Endothelial cell of umbilical vein (primary cell): ENCODE measurements around the gene LOXHD1. TPM values are rescaled to one million over a fixed set of nuclear protein-coding genes. Genes with fewer than 3 reads are reported as not detected.

ENCODE experiments used
- BruUV-seq: library from RNA; stranded (reverse); fragments of 400-500 nt; replicated peaks from 2 replicates; lab custom pipeline; 2021; lab: Mats Ljungman, UMichigan
- CTCF ChIA-PET: fragments of 300-600, 350-600 bp; sonication (Branson Sonifier 250); formaldehyde crosslinking; loops from one replicate; lab custom pipeline; 2021; ENCODE audit warnings: antibody characterized with exemption, inconsistent platforms; lab: Charles Lee
- POLR2A ChIA-PET: fragments of 300-600, 350-600 bp; sonication (Branson Sonifier 250); formaldehyde crosslinking; loops from one replicate; lab custom pipeline; 2021; ENCODE audit warnings: antibody characterized with exemption, inconsistent platforms; lab: Charles Lee
- DNase-seq: peaks from one replicate; pipeline ENCODE4 v3.0.0-alpha.2; 2011; ENCODE audit warnings: low read depth, low spot score
- FAIRE-seq: peaks from 2 replicates; lab custom pipeline; 2011; peaks lifted over from hg19 to GRCh38; lab: Jason Lieb, UNC
- H2AFZ ChIP-seq: 2 replicates; pipeline ENCODE4 v1.6.0; 2012; ENCODE audit warnings: low read depth, low read length, control low read depth, inconsistent platforms
- H3K27ac ChIP-seq: 2 replicates; pipeline ENCODE4 v1.5.1; 2011; ENCODE audit warnings: low read depth, mild to moderate bottlenecking, control low read depth, low read length, moderate library complexity; ENCODE audit not compliant: insufficient read depth
- H3K27me3 ChIP-seq, 2 experiments: 2 replicates each; pipeline versions ENCODE4 v1.6.0 to v1.6.1; 2011; ENCODE audit warnings: low read length in 2 of 2, mixed read lengths in 1 of 2; ENCODE audit not compliant: control insufficient read depth in 2 of 2, insufficient read depth in 2 of 2
- H3K36me3 ChIP-seq, 2 experiments: 2 replicates in 1 of 2; 3 replicates in 1 of 2; pipeline ENCODE4 v1.5.1; 2011; ENCODE audit warnings: low read length in 2 of 2, mild to moderate bottlenecking in 1 of 2, moderate library complexity in 1 of 2; ENCODE audit not compliant: control insufficient read depth in 2 of 2, insufficient read depth in 2 of 2; ENCODE audit errors: extremely low read depth in 1 of 2
- H3K4me1 ChIP-seq: 3 replicates; pipeline ENCODE4 v1.5.1; 2011; ENCODE audit warnings: mild to moderate bottlenecking, low read length; ENCODE audit not compliant: control insufficient read depth, insufficient read depth; ENCODE audit errors: extremely low read depth
- H3K4me2 ChIP-seq: 2 replicates; pipeline ENCODE4 v1.6.1; 2011; ENCODE audit warnings: low read length, control low read depth, mixed read lengths; ENCODE audit not compliant: insufficient read depth
- H3K4me3 ChIP-seq, 3 experiments: fragments of 200-600 bp in 1 of 3; sonication (generic), shearing (Covaris generic) in 1 of 3; replicated peaks in 1 of 3; 2 replicates each; pipeline ENCODE4 v1.5.1; 2011 to 2016; ENCODE audit warnings: control low read depth in 3 of 3, low read length in 3 of 3, mild to moderate bottlenecking in 2 of 3, inconsistent platforms in 1 of 3, low read depth in 1 of 3, moderate library complexity in 1 of 3; ENCODE audit not compliant: insufficient read depth in 1 of 3
- H3K79me2 ChIP-seq: 2 replicates; pipeline ENCODE4 v1.6.0; 2012; ENCODE audit warnings: low read length, inconsistent platforms; ENCODE audit not compliant: control insufficient read depth, insufficient read depth
- H3K9ac ChIP-seq: replicated peaks from 2 replicates; pipeline ENCODE3; 2011; ENCODE audit warnings: low read length, control low read depth; ENCODE audit not compliant: insufficient read depth; ENCODE audit errors: extremely low read depth
- H3K9me1 ChIP-seq: replicated peaks from 3 replicates; pipeline ENCODE4 v1.6.0; 2011; ENCODE audit warnings: mild to moderate bottlenecking, low read length; ENCODE audit not compliant: control insufficient read depth, insufficient read depth; ENCODE audit errors: extremely low read depth
- H3K9me3 ChIP-seq: replicated peaks from 2 replicates; pipeline ENCODE4 v1.5.1; 2012; ENCODE audit warnings: low read length, inconsistent platforms; ENCODE audit not compliant: control insufficient read depth, insufficient read depth
- H4K20me1 ChIP-seq: replicated peaks from 2 replicates; pipeline ENCODE3; 2011; ENCODE audit warnings: mild to moderate bottlenecking, low read length; ENCODE audit not compliant: control insufficient read depth, insufficient read depth; ENCODE audit errors: extremely low read depth
- CTCF ChIP-seq, 2 donors: IDR thresholded peaks; 1 replicate in 1 of 2; 2 replicates in 1 of 2; pipeline ENCODE4 v1.5.1; 2011; ENCODE audit warnings: low read length in 2 of 2, mild to moderate bottlenecking in 2 of 2, moderate library complexity in 2 of 2, control low read depth in 1 of 2, inconsistent platforms in 1 of 2, low read depth in 1 of 2; ENCODE audit not compliant: insufficient read depth in 1 of 2; ENCODE audit errors: extremely low read depth in 1 of 2
- EZH2 ChIP-seq: IDR thresholded peaks from 2 replicates; pipeline ENCODE4 v1.6.1; 2012; ENCODE audit warnings: borderline replicate concordance, low read depth, mild to moderate bottlenecking, moderate library complexity, low read length, inconsistent platforms; ENCODE audit not compliant: severe bottlenecking
- FOS ChIP-seq: IDR thresholded peaks from 2 replicates; pipeline ENCODE4 v1.6.1; 2011; ENCODE audit warnings: mild to moderate bottlenecking, low read length, moderate library complexity, borderline replicate concordance; ENCODE audit not compliant: insufficient read depth
- GATA2 ChIP-seq: IDR thresholded peaks from 2 replicates; pipeline ENCODE4 v1.7.0; 2011; ENCODE audit warnings: low read depth, mild to moderate bottlenecking, moderate library complexity, mixed read lengths, low read length; ENCODE audit not compliant: insufficient read length, insufficient read depth
- JUN ChIP-seq: IDR thresholded peaks from 2 replicates; pipeline ENCODE4 v1.6.1; 2011; ENCODE audit warnings: borderline replicate concordance, low read depth; ENCODE audit not compliant: insufficient read length, insufficient read depth
- MAX ChIP-seq: IDR thresholded peaks from 2 replicates; pipeline ENCODE4 v1.6.1; 2011; ENCODE audit not compliant: insufficient read depth, insufficient read length
- MYC ChIP-seq: IDR thresholded peaks from one replicate; pipeline ENCODE4 v1.6.1; 2011; ENCODE audit warnings: mild to moderate bottlenecking, low read depth, low read length
- POLR2A ChIP-seq: IDR thresholded peaks from 2 replicates; pipeline ENCODE4 v1.6.1; 2012; ENCODE audit warnings: low read depth, mild to moderate bottlenecking, control low read depth, low read length
- POLR2AphosphoS5 ChIP-seq: IDR thresholded peaks from 2 replicates; pipeline ENCODE4 v1.6.1; 2012; ENCODE audit warnings: low read depth, mild to moderate bottlenecking, control low read depth, low read length, moderate library complexity; ENCODE audit not compliant: insufficient read depth
- dilution Hi-C: fragments of 300-500 bp; cut with MboI; formaldehyde crosslinking; loops from one replicate; pipeline ENCODE4 v1.15.0; 2019; ENCODE audit warnings: low sequenced_read_pairs; ENCODE audit not compliant: extremely low pct_ligation_motif_present
- intact Hi-C: fragments of 100-400 bp; cut with micrococcal nuclease; formaldehyde crosslinking; loops from one replicate; pipeline ENCODE4 v1.10.0; 2022
- polyA plus RNA-seq, 4 experiments: library from polyadenylated mRNA; depleted of rRNA in 3 of 4; stranded (reverse) in 3 of 4; unstranded in 1 of 4; fragments of >200 nt; gene quantifications; 2 replicates each; pipeline versions ENCODE4 v1.2.1 to v1.2.3, GENCODE V29; 2011 to 2012; ENCODE audit warnings: missing spikeins in 1 of 4
- total RNA-seq: library from RNA; stranded (reverse); gene quantifications from 2 replicates; pipeline ENCODE4 v1.2.3, GENCODE V29; 2021

The LOXHD1 gene
- total and polyA plus RNA-seq, 2 donors (not counting 3 experiments of a cell fraction or from before 2014, with no cell fraction given), result not detected

GRCh38 chr18:46668694-46669093 lies 11.7 kb upstream of the LOXHD1 start:
- no peaks in the 10 kb centered on the region for H3K36me3 ChIP-seq
- H3K79me2 ChIP-seq, result no peaks in the 10 kb centered on the region
- no peak overlapping the region for H3K27ac ChIP-seq
- no peaks in the 10 kb centered on the region for H4K20me1 ChIP-seq
- dilution Hi-C loops (no loop called here), intact Hi-C loops (no loop called here)
- peaks cover 0 to 2% of the 10 kb centered on the region in 2 experiments for H3K27me3 ChIP-seq
- no peak overlapping the region for H3K4me3 ChIP-seq
- H2AFZ ChIP-seq, result no peak overlapping the region
- no peaks in the 10 kb centered on the region for H3K9me3 ChIP-seq
- H3K9me1 ChIP-seq, result no peaks in the 10 kb centered on the region
- H3K4me2 ChIP-seq, result no peak overlapping the region
- no TSS peak for BruUV-seq
- no peak overlapping the region for H3K9ac ChIP-seq
- ChIA-PET CTCF (interaction anchor here (0.7 to 2.7 kb wide), 2 partner anchors 11 to 495 kb away, joined by 3 to 7 read pairs; a partner anchor contains a TSS), POLR2A (no interaction called here)
- no peak for FAIRE-seq
- H3K4me1 ChIP-seq, result no peaks in the 10 kb centered on the region
- no peak for DNase-seq
- TF ChIP-seq POLR2AphosphoS5 (no peak), POLR2A (no peak), CTCF (IDR thresholded peaks at IDR 0.05; ENCODE audit: extremely low read depth in 1 of 2, insufficient read depth in 1 of 2, low read depth in 1 of 2, low read length in 2 of 2) (no peak), GATA2 (no peak), JUN (no peak), MYC (no peak)

GRCh38 chr18:46668135-46668534 lies 11.1 kb upstream of the LOXHD1 start:
- Histone ChIP-seq H3K9me3 (no peaks in the 10 kb centered on the region), H4K20me1 (no peaks in the 10 kb centered on the region), H3K9me1 (no peaks in the 10 kb centered on the region), H3K27me3 (peaks cover 0 to 4% of the 10 kb centered on the region in 2 experiments), H3K4me1 (no peaks in the 10 kb centered on the region), H3K4me2 (no peak overlapping the region), H3K27ac (no peak overlapping the region), H3K79me2 (no peaks in the 10 kb centered on the region), H3K4me3 (no peak overlapping the region), H3K36me3 (no peaks in the 10 kb centered on the region), H2AFZ (no peak overlapping the region), H3K9ac (no peak overlapping the region)
- FAIRE-seq (no peak), DNase-seq (no peak)
- intact Hi-C loops, result no loop called here
- dilution Hi-C loops, result no loop called here
- TF ChIP-seq MYC (no peak), JUN (no peak), POLR2AphosphoS5 (no peak), CTCF (IDR thresholded peaks at IDR 0.05; ENCODE audit: extremely low read depth in 1 of 2, insufficient read depth in 1 of 2, low read depth in 1 of 2, low read length in 2 of 2) (no peak), FOS (no peak), POLR2A (no peak), GATA2 (no peak), EZH2 (no peak), MAX (no peak)
- POLR2A ChIA-PET, result no interaction called here
- CTCF ChIA-PET, result interaction anchor here (0.7 to 2.7 kb wide), 3 partner anchors 10 to 495 kb away, joined by 3 to 11 read pairs (median 7); a partner anchor contains a TSS
- no TSS peak for BruUV-seq
